Prostate gland (tissue), 2 donors: ENCODE results near the gene PHAF1.

Experiments
- POLR2A ChIP-seq: fragments of 450-650 bp; IDR thresholded peaks from one replicate; pipeline ENCODE4 v1.6.1; 2016; ENCODE audit warnings: antibody characterized with exemption, mild to moderate bottlenecking
- TF ChIP-seq, protein P1 (sequence below), 4 experiments: fragments of 200-600 bp in 2 of 4; fragments of 450-650 bp in 2 of 4; sonication (generic) in 2 of 4; IDR thresholded peaks; 1 replicate in 3 of 4; 2 replicates in 1 of 4; pipeline ENCODE4 v1.5.1; 2016 to 2019; ENCODE audit warnings: antibody characterized with exemption in 4 of 4, mild to moderate bottlenecking in 2 of 4, moderate library complexity in 2 of 4

DNA sequence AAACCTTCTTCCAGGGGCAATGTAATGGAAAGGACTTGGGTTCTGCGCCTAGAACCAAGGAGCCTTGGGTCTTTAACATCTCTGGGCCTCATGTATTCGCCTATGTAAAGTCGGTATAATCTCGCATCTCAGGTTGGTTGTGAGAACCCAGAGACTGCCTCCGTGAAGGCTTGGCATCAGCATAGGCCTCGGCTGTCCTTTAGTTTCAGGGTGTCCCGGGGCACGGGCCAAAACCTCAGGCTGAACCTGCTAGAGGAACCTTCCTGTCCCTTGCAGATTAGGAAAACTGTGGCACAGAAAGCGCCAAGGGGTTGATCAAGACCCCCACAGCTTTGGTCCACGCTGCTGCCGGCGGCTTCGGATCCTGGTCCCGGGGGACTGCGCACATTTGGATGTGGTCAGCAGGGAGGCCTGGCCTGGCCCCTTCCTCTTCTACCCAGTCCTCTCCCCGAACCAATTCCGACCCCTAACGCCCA lies 772 bp upstream of the PHAF1 start:
- TF ChIP-seq, protein P1, sequence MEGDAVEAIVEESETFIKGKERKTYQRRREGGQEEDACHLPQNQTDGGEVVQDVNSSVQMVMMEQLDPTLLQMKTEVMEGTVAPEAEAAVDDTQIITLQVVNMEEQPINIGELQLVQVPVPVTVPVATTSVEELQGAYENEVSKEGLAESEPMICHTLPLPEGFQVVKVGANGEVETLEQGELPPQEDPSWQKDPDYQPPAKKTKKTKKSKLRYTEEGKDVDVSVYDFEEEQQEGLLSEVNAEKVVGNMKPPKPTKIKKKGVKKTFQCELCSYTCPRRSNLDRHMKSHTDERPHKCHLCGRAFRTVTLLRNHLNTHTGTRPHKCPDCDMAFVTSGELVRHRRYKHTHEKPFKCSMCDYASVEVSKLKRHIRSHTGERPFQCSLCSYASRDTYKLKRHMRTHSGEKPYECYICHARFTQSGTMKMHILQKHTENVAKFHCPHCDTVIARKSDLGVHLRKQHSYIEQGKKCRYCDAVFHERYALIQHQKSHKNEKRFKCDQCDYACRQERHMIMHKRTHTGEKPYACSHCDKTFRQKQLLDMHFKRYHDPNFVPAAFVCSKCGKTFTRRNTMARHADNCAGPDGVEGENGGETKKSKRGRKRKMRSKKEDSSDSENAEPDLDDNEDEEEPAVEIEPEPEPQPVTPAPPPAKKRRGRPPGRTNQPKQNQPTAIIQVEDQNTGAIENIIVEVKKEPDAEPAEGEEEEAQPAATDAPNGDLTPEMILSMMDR (IDR thresholded peaks at IDR 0.05), result no peak
- no peak for TF ChIP-seq POLR2A
